ENCODE results near the gene MYH3. TPM values are rescaled to one million over a fixed set of nuclear protein-coding genes. Genes with fewer than 3 reads are reported as not detected.
A peak's percentile ranks its signal among the peaks of the same experiment; 100 is the strongest.

The MYH3 gene
- total and polyA plus RNA-seq, 7 donors: 0.23 to 108 (median 1.2) TPM

- Histone ChIP-seq H3K9me3 (no peaks in the 10 kb centered on the region), H3K4me3 (no peak overlapping the region), H3K27me3 (no peaks in the 10 kb centered on the region), H3K4me1 (no peaks in the 10 kb centered on the region), H3K36me3 (peaks cover 3 to 57% (median 8%) of the 10 kb centered on the region in 4 donors), H3K27ac (no peak overlapping the region)
- intact Hi-C loops (cut with DNase I): no loop called here
- no peak for TF ChIP-seq CTCF (IDR thresholded peaks at IDR 0.05)
- TF ChIP-seq POLR2AphosphoS5 (IDR thresholded peaks at IDR 0.05): no peak
- no peak for TF ChIP-seq POLR2A (IDR thresholded peaks at IDR 0.05)
- no peak for TF ChIP-seq EP300 (IDR thresholded peaks at IDR 0.05)
- WGBS, 2 donors: 94 to 96% methylated on average over 14 of the region's 14 CpGs
- DNase-seq: no peak
Observed at GRCh38 chr17:10635290-10635689, 21.8 kb downstream of the MYH3 start.

GRCh38 chr17:10633738-10634379 is 23.2 kb downstream of the MYH3 start:
- Histone ChIP-seq H3K4me3 (no peak overlapping the region), H3K27ac (no peak overlapping the region), H3K36me3 (peaks cover 0 to 58% (median 6%) of the 10 kb centered on the region in 4 donors), H3K9me3 (no peaks in the 10 kb centered on the region), H3K27me3 (no peaks in the 10 kb centered on the region), H3K4me1 (no peaks in the 10 kb centered on the region)
- no peak for TF ChIP-seq POLR2AphosphoS5 (IDR thresholded peaks at IDR 0.05)
- no peak for TF ChIP-seq POLR2A (IDR thresholded peaks at IDR 0.05)
- no peak for TF ChIP-seq CTCF (IDR thresholded peaks at IDR 0.05)
- no peak for TF ChIP-seq EP300 (IDR thresholded peaks at IDR 0.05)
- no peak for DNase-seq
- intact Hi-C loops (cut with DNase I): no loop called here
- 80 to 93% methylated on average over 15 of the region's 15 CpGs for WGBS, 2 donors

DNA sequence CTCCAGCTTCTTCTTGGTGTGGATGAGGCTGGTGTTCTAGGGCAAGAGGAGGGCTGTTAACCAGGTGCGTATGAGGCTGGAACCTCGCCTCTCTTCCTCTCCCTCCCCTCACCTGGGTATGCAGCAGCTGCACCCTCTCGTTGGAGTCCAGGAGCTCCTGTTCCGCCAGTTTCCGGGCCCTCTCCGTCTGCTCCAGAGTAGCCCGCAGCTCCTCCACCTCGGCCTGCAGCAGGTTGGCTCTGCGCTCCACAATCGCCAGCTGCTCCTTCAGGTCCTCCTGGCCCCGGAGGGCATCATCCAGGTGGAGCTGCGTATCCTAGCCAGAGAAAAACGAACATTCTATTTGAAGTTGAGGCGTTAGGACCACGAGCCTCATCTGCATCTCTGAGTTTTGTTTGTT is 25.4 kb downstream of the MYH3 start:
- H3K9me3 ChIP-seq: no peaks in the 10 kb centered on the region
- TF ChIP-seq CTCF (IDR thresholded peaks at IDR 0.05): no peak
- TF ChIP-seq POLR2A (IDR thresholded peaks at IDR 0.05): no peak
- no peak for TF ChIP-seq EP300 (IDR thresholded peaks at IDR 0.05)
- no peaks in the 10 kb centered on the region for H3K4me1 ChIP-seq
- no peak overlapping the region for H3K4me3 ChIP-seq
- no peak overlapping the region for H3K27ac ChIP-seq
- peaks cover 0 to 44% (median 4%) of the 10 kb centered on the region in 4 donors for H3K36me3 ChIP-seq
- intact Hi-C loops (cut with DNase I): no loop called here
- H3K27me3 ChIP-seq: no peaks in the 10 kb centered on the region
- DNase-seq: no peak
- WGBS, 2 donors: 88 to 93% methylated on average over 15 of the region's 15 CpGs

GRCh38 chr17:10631048-10631700 is 25.9 kb downstream of the MYH3 start:
- TF ChIP-seq EP300 (IDR thresholded peaks at IDR 0.05) (no peak), CTCF (IDR thresholded peaks at IDR 0.05) (peak in 3 of 4 experiments; percentile 43 to 84 (median 54))
- Histone ChIP-seq H3K4me3 (no peak overlapping the region), H3K27ac (no peak overlapping the region), H3K4me1 (no peaks in the 10 kb centered on the region), H3K9me3 (no peaks in the 10 kb centered on the region), H3K36me3 (peaks cover 0 to 44% (median 4%) of the 10 kb centered on the region in 4 donors), H3K27me3 (no peaks in the 10 kb centered on the region)
- intact Hi-C loops (cut with DNase I): no loop called here
- 52% methylated on average over 18 of the region's 18 CpGs for WGBS, 2 donors
- no peak for DNase-seq

Measured in sigmoid colon (tissue), 7 donors.